CD4-positive, CD25-positive, alpha-beta regulatory T cell (primary cell): ENCODE data around the gene DBNL. TPM values are rescaled to one million over a fixed set of nuclear protein-coding genes. Genes with fewer than 3 reads are reported as not detected.

Experiments
- ATAC-seq, 2 donors: fragments of 150-1000 bp; cut with Tn5 transposase; one replicate each; pipeline ENCODE4 v1.10.0; 2021; ENCODE audit warnings: low read depth in 2 of 2, moderate number of reproducible peaks in 2 of 2, moderate library complexity in 1 of 2
- DNase-seq, 3 donors: peaks; one replicate each; pipeline versions ENCODE4 v3.0.0 to v3.0.0-alpha.2; 2012 to 2022; ENCODE audit warnings: mixed read lengths in 1 of 3
- H3K27ac ChIP-seq: one replicate; pipeline ENCODE4 v1.7.0; 2013; ENCODE audit warnings: mild to moderate bottlenecking, low read length; ENCODE audit not compliant: insufficient read depth, poor library complexity, severe bottlenecking
- H3K27me3 ChIP-seq: one replicate; pipeline ENCODE4 v1.7.0; 2013; ENCODE audit warnings: low read length; ENCODE audit not compliant: control insufficient read depth, insufficient read depth
- H3K36me3 ChIP-seq: one replicate; pipeline ENCODE4 v1.7.0; 2013; ENCODE audit warnings: mild to moderate bottlenecking, low read length, moderate library complexity; ENCODE audit not compliant: control insufficient read depth, insufficient read depth
- H3K4me1 ChIP-seq: 2 replicates; pipeline ENCODE4 v1.7.0; 2013; ENCODE audit warnings: mild to moderate bottlenecking, low read length; ENCODE audit not compliant: insufficient read depth, control insufficient read depth, poor library complexity, severe bottlenecking
- H3K4me3 ChIP-seq: one replicate; pipeline ENCODE4 v1.7.0; 2013; ENCODE audit warnings: low read depth, mild to moderate bottlenecking, low read length, moderate library complexity
- H3K9me3 ChIP-seq, 2 experiments: 1 replicate in 1 of 2; 2 replicates in 1 of 2; pipeline ENCODE4 v1.7.0; 2013; ENCODE audit warnings: low read length in 2 of 2, mild to moderate bottlenecking in 1 of 2, moderate library complexity in 1 of 2; ENCODE audit not compliant: control insufficient read depth in 2 of 2
- H3K27ac Mint-ChIP-seq, 3 donors: one replicate each; pipeline ENCODE4 v1.8.0; 2020 to 2022; ENCODE audit warnings: mild to moderate bottlenecking in 3 of 3, mixed read lengths in 3 of 3, moderate library complexity in 2 of 3
- H3K27me3 Mint-ChIP-seq: one replicate; pipeline ENCODE4 v1.8.0; 2022; ENCODE audit warnings: mild to moderate bottlenecking, mixed read lengths
- H3K36me3 Mint-ChIP-seq: one replicate; pipeline ENCODE4 v1.8.0; 2020; ENCODE audit warnings: mixed read lengths
- H3K4me1 Mint-ChIP-seq, 4 donors: one replicate each; pipeline ENCODE4 v1.8.0; 2020 to 2022; ENCODE audit warnings: mixed read lengths in 4 of 4, mild to moderate bottlenecking in 1 of 4
- H3K4me3 Mint-ChIP-seq, 4 donors: one replicate each; pipeline ENCODE4 v1.8.0; 2020 to 2022; ENCODE audit warnings: mild to moderate bottlenecking in 4 of 4, mixed read lengths in 4 of 4, moderate library complexity in 3 of 4
- H3K9me3 Mint-ChIP-seq, 7 donors: one replicate each; pipeline ENCODE4 v1.8.0; 2020 to 2022; ENCODE audit warnings: mixed read lengths in 7 of 7, mild to moderate bottlenecking in 3 of 7, moderate library complexity in 2 of 7
- polyA plus RNA-seq, 4 donors: library from polyadenylated mRNA; unstranded; fragments of 300-500 nt; fragmentation: Illumina TruSeq; gene quantifications; one replicate each; pipeline ENCODE4 v1.2.3, GENCODE V29; 2021
- total RNA-seq: library from RNA; stranded (reverse); gene quantifications from one replicate; pipeline ENCODE4 v1.2.3, GENCODE V29; 2022

The DBNL gene
- total and polyA plus RNA-seq, 5 donors from 2014 or later, result 104 to 206 (median 167) TPM

DNA sequence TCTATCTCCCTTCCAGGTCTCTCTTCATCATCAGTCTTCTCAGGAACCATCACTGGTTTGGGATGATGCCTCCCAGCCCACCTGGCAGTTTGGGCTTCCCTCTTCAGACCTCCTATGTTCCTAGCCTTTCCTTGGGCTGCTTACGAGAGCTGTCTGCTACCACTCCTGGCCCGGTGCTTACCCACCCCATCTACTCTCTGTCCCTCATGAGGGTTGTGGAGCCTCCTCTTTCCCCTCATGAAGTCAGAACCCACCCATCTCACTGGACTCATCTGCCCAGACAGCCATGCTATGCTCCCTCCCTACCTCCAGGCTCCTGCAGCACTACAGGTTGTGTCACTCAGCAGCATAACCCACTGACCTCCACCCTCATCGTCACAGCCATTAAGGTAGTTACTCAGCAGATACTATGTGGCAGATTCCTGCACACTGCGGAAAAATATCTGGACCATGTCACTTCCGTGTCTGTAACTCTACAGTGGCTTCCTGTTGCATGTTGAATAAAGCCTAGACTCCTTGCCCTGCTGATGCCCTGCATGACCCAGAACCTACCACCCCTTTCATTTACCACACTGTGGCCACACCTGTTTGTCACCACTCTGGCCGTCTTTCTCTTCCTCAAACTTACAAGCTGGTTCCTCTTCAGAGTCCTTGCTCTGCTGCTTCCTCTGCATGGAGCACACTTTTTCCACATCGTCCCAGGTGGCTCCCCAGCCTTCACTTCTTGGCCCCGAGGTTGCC is 2.0 kb downstream of the DBNL start:
- Mint-ChIP-seq H3K27ac (peak overlapping the region; percentile 88 to 98 (median 91)), H3K4me3 (peak overlapping the region; percentile 92 to 99 (median 94)), H3K36me3 (peaks cover 22% of the 10 kb centered on the region), H3K9me3 (no peaks in the 10 kb centered on the region), H3K4me1 (peaks cover 15 to 81% (median 54%) of the 10 kb centered on the region in 4 donors), H3K27me3 (no peaks in the 10 kb centered on the region)
- Histone ChIP-seq H3K27ac (peak overlapping the region; percentile 86), H3K36me3 (peaks cover 29% of the 10 kb centered on the region), H3K9me3 (no peaks in the 10 kb centered on the region), H3K4me1 (peaks cover 59% of the 10 kb centered on the region), H3K27me3 (no peaks in the 10 kb centered on the region), H3K4me3 (peak overlapping the region; percentile 95)
- DNase-seq (peak in 1 of 3 donors; percentile 80), ATAC-seq (peak; percentile 33)

DNA sequence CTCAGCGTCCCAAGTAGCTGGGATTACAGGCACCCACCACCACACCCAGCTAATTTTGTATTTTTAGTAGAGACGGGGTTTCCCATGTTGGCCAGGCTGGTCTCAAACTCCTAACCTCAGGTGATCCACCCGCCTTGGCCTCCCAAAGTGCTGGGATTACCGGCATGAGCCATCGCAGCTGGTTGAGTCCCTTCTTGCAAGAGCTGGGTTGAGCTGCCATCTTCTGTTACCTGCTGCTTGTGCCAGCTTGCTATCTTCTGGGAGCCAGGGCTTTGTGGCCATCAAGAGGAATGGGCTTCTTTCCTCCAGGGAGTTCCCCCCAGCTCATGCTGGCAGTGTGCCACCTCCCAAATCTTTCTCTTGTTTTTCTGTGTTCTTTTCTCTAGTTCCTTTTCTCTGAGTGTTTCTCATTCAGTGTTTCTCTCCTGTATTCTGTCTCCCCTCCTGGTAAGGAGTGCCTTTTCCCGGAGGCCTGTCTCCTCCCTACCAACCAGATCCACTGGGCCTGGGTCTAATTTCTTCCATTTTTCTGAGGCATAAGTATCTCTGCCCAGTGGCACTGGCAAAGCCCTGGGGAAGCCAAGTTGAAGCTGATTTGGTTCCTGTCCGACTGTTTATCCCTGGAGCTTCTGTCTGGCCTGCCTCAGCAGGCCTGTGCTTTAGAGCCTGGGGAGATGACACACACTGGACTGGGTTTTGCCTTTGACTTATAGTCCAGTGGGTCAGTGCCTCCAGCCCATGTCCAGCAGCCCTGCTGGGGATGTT is 3.7 kb downstream of the DBNL start:
- Mint-ChIP-seq H3K4me3 (peak overlapping the region in 3 of 4 donors; percentile 78 to 99 (median 94)), H3K4me1 (peaks cover 15 to 90% (median 60%) of the 10 kb centered on the region in 4 donors), H3K9me3 (no peaks in the 10 kb centered on the region), H3K36me3 (peaks cover 32% of the 10 kb centered on the region), H3K27ac (peak overlapping the region in 2 of 3 donors; percentile 42 to 91), H3K27me3 (no peaks in the 10 kb centered on the region)
- no peak overlapping the region for H3K27ac ChIP-seq
- no peak overlapping the region for H3K4me3 ChIP-seq
- H3K4me1 ChIP-seq, result peaks cover 65% of the 10 kb centered on the region
- no peaks in the 10 kb centered on the region for H3K27me3 ChIP-seq
- DNase-seq (no peak), ATAC-seq (no peak)
- peaks cover 44% of the 10 kb centered on the region for H3K36me3 ChIP-seq
- no peaks in the 10 kb centered on the region for H3K9me3 ChIP-seq

DNA sequence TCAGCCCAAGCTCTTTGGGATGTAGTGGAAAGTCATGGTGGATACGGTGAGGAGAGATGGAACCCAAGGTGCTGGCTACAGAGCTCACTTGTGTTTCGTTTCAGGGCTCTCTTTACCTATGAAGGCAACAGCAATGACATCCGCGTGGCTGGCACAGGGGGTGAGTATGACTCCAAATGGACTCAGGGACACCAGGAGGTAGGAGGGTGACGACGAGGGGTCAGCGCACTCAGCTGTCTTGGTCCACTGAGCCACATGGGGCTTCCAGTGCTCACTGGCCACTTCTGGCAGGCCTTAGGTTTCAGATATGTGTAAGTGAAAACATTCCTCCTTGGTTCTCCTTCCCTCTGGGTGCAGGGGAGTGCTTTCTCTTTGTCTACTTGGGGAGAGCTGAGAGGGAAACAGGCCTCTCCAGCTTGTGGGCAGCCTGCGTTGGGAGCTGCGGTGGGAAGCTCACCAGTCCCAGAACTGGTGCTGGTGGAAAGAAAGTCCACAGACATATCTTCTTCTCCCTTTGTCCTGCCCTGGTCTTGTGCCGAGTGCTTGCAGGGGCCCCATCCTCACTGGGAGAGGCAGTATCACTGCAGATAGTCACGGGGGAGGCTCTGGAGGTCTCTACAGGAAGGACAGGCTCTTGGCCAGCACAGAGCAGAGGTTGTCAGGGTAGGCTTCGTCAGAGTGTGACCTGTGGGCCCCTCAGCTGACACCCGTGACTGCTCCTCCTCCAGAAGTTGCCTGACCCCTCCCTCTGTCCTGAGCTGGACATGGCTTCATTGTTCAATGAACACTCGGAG is 5.8 kb downstream of the DBNL start:
- Histone ChIP-seq H3K27ac (no peak overlapping the region), H3K9me3 (no peaks in the 10 kb centered on the region), H3K4me1 (peaks cover 53% of the 10 kb centered on the region), H3K4me3 (no peak overlapping the region), H3K36me3 (peaks cover 61% of the 10 kb centered on the region), H3K27me3 (no peaks in the 10 kb centered on the region)
- H3K9me3 Mint-ChIP-seq, result no peaks in the 10 kb centered on the region
- H3K27me3 Mint-ChIP-seq, result no peaks in the 10 kb centered on the region
- peaks cover 15 to 83% (median 58%) of the 10 kb centered on the region in 4 donors for H3K4me1 Mint-ChIP-seq
- DNase-seq (no peak), ATAC-seq (no peak)
- peaks cover 39% of the 10 kb centered on the region for H3K36me3 Mint-ChIP-seq
- H3K27ac Mint-ChIP-seq, result peak overlapping the region in 2 of 3 donors; percentile 82 to 91
- H3K4me3 Mint-ChIP-seq, result peak overlapping the region in 3 of 4 donors; percentile 66 to 69 (median 67)

DNA sequence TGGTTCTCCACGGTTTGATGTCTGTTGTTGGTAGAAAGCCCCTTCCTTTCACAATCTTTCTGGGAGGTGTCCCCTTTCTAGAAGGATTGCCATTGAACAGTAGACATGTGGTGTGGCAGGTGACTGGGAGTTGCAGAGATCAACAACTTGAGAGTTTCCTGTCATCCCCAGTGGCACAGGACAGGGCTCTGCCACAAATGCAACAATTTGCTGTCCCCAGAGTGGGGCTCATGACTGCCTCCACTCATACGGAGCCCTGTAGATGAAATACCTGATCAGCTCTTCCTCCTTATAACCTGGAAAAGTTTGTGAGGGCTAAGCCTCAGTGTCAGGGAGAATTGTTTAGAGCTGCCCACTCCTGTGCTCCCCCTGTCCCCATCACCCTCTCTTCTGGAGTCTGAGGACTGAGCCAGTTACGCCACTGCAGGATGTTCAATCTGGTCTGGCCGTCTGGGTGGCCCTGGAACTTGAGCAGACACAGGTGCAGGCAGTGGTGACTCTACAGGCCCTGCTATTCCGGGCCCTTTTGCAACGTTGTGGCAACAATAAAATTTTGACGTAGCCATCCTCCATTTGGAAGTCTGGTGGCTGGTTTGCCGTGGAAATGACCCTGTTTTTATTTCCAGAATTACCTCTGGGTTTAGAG is 6.5 kb downstream of the DBNL start:
- Histone ChIP-seq H3K27ac (no peak overlapping the region), H3K9me3 (no peaks in the 10 kb centered on the region), H3K27me3 (no peaks in the 10 kb centered on the region), H3K36me3 (peaks cover 68% of the 10 kb centered on the region), H3K4me1 (peaks cover 46% of the 10 kb centered on the region), H3K4me3 (no peak overlapping the region)
- peak in 1 of 3 donors; percentile 58 for DNase-seq
- Mint-ChIP-seq H3K27ac (peak overlapping the region; percentile 82 to 93 (median 91)), H3K36me3 (peaks cover 45% of the 10 kb centered on the region), H3K9me3 (no peaks in the 10 kb centered on the region), H3K27me3 (no peaks in the 10 kb centered on the region), H3K4me1 (peaks cover 12 to 82% (median 57%) of the 10 kb centered on the region in 4 donors), H3K4me3 (peak overlapping the region; percentile 45 to 69 (median 64))
- ATAC-seq, result peak; percentile 32 to 48

DNA sequence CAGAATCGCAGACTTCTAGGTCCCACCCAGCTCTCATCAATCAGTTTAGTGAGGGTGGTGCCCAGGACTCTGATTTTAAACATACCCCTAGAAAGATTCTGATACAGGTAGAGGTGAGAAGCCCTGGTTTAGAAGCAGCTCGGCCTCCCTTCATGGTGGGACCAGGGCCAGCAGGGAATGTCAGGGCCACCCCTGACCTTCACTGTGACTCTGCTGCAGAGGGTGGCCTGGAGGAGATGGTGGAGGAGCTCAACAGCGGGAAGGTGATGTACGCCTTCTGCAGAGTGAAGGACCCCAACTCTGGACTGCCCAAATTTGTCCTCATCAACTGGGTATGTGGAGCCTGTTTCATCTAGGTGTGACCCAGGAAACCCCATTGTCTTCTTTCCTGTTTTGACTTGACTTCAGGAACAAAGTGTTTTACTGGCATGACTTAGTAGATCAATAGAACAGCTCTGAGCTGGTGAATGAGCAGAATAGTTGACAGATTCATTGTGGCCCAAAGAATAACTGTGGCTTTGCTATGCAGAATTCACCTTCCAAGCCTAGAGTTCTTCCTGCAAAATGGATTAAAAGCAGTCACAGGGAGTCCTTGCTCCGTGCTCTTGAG is 7.2 kb downstream of the DBNL start:
- Mint-ChIP-seq H3K27ac (peak overlapping the region; percentile 86 to 93 (median 91)), H3K27me3 (no peaks in the 10 kb centered on the region), H3K4me3 (peak overlapping the region; percentile 21 to 69 (median 64)), H3K9me3 (no peaks in the 10 kb centered on the region), H3K36me3 (peaks cover 43% of the 10 kb centered on the region), H3K4me1 (peaks cover 5 to 81% (median 53%) of the 10 kb centered on the region in 4 donors)
- ATAC-seq (peak; percentile 22 to 40), DNase-seq (peak in 1 of 3 donors; percentile 38)
- H3K27me3 ChIP-seq, result no peaks in the 10 kb centered on the region
- peaks cover 39% of the 10 kb centered on the region for H3K4me1 ChIP-seq
- H3K4me3 ChIP-seq, result peak overlapping the region; percentile 2
- H3K36me3 ChIP-seq, result peaks cover 72% of the 10 kb centered on the region
- peak overlapping the region; percentile 29 for H3K27ac ChIP-seq
- no peaks in the 10 kb centered on the region for H3K9me3 ChIP-seq

- Histone ChIP-seq H3K27ac (no peak overlapping the region), H3K9me3 (no peaks in the 10 kb centered on the region), H3K4me1 (peaks cover 29% of the 10 kb centered on the region), H3K4me3 (no peak overlapping the region), H3K36me3 (peaks cover 83% of the 10 kb centered on the region), H3K27me3 (no peaks in the 10 kb centered on the region)
- H3K4me3 Mint-ChIP-seq, result peak overlapping the region in 1 of 4 donors; percentile 3
- ATAC-seq, result no peak
- DNase-seq, result no peak
- no peaks in the 10 kb centered on the region for H3K27me3 Mint-ChIP-seq
- peak overlapping the region; percentile 23 to 81 (median 43) for H3K27ac Mint-ChIP-seq
- H3K36me3 Mint-ChIP-seq, result peaks cover 42% of the 10 kb centered on the region
- H3K9me3 Mint-ChIP-seq, result peaks cover 0 to 1% (median 0%) of the 10 kb centered on the region in 7 donors
- H3K4me1 Mint-ChIP-seq, result peaks cover 0 to 70% (median 43%) of the 10 kb centered on the region in 4 donors
Observed at GRCh38 chr7:44052771-44053365, 8.4 kb downstream of the DBNL start.
